Endothelial cell of umbilical vein (primary cell): Measurements from ENCODE around the gene BMP2K.

Experiments used
- CTCF ChIP-seq, 2 donors: IDR thresholded peaks; 1 replicate in 1 of 2; 2 replicates in 1 of 2; pipeline ENCODE4 v1.5.1; 2011; ENCODE audit warnings: low read length in 2 of 2, mild to moderate bottlenecking in 2 of 2, moderate library complexity in 2 of 2, control low read depth in 1 of 2, inconsistent platforms in 1 of 2, low read depth in 1 of 2; ENCODE audit not compliant: insufficient read depth in 1 of 2; ENCODE audit errors: extremely low read depth in 1 of 2
- POLR2A ChIP-seq: IDR thresholded peaks from 2 replicates; pipeline ENCODE4 v1.6.1; 2012; ENCODE audit warnings: low read depth, mild to moderate bottlenecking, control low read depth, low read length

GRCh38 chr4:78928835-78929234, 152.7 kb downstream of the BMP2K start:
- TF ChIP-seq CTCF (IDR thresholded peaks at IDR 0.05; ENCODE audit: extremely low read depth in 1 of 2, insufficient read depth in 1 of 2, low read depth in 1 of 2, low read length in 2 of 2) (no peak), POLR2A (no peak)
